Eye (tissue), 1 donor: Measurements from ENCODE around the gene PSME1.

Source experiments
- DNase-seq: peaks from one replicate; pipeline ENCODE4 v3.0.0-alpha.2; 2015

PSME1 gene

DNA sequence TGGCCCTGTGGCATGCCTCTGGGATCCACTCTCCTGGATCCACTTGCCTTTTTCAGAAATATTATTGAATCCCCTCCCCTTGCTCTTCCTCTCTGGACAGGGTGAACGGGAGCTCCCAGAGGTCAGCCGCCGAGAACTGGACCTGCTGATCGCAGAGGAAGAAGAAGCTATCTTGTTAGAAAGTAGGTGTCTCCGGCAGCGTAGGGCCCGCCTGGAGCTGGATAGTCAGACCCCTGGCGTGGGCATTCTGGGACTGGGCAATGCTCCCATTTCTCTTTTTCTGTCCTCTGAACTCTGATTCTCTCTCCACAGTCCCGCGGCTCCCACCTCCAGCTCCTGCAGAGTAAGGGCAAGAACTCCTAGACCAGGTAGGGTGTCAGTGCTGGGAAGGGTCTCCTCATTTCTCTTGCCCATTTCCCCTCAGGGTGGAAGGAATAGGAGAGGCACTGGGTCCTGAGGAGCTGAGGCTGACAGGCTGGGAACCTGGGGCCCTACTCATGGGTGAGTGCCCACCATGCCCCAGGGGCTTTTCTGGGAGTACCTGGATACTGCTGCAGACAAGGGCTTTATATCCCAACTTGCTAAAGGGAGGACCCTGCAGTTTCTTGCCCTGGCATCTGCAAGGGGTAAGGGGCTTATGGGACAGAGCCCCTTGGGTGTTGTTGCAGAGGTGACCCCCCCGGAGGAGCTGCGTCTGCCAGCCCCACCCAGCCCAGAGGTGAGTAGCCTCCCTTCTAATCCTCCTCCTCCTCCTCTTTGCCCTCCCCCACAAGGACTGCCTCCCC lies 41.2 kb downstream of the PSME1 start:
- DNase-seq = no peak

GRCh38 chr14:24177891-24178290 lies 41.9 kb downstream of the PSME1 start:
- no peak for DNase-seq

DNA sequence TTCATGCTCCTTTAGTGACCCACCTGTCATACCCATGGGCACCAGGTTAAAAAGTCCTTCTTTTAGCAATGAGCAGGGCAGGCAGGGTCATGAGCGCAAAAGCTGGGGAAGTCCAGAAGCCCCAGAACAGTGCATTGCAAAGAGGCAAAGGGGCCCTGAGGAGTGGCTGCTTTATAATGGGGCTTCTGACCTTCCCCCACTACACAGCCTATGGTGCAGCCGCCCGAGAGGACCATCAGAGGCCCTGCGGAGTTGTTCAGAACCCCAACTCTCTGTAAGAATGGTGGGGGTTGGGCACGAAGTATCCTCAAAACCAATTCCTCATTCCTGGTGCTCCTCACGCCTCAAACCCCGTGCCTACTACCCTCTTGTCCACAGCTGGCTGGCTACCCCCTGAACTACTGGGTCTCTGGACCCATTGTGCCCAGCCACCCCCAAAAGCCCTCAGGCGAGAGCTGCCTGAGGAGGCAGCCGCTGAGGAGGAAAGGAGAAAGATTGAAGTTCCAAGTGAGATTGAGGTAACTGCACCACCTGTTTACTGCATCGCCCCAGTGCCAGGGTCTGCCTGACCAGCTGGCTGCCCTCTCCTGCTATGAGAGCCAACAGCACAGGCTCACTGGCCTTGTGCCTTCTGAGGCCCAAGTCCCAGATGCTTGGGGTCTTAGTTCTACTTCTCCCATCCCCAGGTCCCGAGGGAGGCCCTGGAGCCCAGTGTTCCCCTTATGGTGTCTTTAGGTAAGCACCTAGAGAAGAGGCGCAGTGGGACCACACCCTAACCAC lies 42.6 kb downstream of the PSME1 start:
- no peak for DNase-seq

DNA sequence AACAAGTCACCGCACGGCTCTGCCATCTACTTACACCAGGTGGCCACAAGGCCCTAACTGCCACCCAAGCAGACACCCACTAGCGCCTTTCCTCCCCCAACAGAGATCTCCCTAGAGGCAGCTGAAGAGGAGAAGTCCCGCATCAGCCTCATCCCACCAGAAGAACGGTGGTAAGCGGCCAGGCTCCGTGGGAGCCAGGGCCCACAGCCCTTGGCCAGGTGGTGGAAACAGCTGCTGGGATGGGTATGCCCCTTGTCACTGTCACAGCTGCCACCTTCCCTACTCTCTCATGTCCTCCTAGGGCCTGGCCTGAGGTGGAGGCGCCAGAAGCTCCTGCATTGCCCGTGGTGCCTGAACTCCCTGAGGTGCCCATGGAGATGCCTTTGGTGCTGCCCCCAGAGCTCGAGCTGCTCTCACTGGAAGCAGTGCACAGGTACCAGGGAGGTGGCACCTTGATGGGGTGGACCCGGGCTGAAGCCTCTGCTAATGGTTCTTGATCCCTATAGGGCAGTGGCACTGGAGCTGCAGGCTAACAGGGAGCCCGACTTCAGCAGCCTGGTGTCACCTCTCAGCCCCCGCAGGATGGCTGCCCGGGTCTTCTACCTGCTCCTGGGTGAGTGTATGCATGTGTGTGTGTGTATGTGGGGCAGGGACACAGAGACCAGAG lies 43.4 kb downstream of the PSME1 start:
- DNase-seq = no peak

DNA sequence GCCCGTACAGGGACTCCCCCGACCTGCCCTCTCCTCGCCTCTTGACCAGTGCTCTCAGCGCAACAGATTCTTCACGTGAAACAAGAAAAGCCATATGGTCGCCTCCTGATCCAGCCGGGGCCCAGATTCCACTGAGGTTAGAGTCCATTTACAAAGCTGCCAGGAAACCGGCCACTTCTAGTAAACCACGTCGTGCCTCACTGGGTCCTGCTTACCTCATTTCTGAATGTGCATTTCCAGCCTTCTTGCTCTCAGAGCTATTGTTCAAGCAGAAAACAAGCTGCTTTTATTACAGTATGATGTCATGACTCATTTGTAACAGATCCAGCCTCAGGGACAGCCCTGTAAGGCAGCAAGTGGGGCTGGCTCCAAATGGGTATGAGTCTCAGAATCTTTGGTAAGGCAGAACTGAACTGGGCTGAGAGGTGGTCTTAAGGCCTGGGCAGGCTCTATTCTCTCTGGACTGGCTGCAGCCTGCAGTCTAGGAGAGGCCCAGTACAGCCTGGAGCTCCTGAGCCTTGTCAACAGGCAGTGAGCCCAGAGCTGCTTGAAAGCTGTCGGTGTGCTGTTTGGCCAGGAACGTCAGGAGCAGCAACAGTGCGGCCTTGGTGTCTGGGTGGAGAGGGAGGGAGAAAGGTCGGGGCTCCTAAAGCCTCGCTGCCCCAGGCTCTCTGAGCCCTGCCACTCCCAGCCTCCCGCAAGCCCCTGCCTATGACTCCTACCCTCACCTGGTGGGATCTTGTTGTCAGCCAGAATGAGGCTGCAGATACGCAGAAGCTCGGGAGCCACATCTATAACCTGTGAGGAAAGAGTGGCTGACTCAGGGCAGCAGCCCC lies 44.2 kb downstream of the PSME1 start:
- no peak for DNase-seq

GRCh38 chr14:24181371-24182077 lies 45.5 kb downstream of the PSME1 start:
- no peak for DNase-seq

DNA sequence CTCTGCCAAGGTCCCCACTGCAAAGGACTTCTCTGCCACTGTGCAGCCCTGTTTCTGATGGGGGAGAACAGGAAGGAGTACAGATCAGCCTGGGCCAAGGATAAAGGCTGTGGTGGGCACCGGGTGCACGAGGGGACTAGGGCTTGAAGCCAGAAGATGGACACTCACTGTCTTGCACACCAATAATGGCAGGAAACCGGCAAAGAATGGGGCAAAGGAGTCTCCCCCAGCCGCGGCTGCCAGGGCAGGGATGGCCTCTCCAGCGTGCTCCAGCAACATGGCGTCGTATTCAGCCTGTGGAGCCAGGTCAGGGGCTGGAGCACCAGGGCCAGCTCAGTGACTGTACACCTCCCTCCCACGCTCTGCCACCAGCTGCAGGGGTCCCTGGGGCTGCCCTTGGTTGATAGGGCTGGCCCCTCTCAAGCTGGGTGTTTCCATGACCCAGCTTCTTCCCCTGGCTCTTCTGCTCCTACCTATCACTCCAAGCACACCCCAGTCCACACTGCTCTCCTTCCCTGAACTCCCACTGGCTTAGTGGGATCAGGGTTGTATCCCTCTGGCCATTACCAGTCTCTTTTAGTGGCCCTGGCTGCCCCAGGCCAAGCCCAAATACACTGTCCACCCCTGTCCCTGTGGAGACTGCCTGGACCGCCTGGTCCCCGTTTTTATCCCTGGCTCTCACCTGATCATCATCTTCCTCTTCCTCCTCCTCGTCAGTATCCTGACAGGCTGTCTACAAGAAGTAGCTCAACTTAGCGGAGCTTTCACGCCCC lies 46.3 kb downstream of the PSME1 start:
- no peak for DNase-seq

GRCh38 chr14:24183014-24183481 lies 47.1 kb downstream of the PSME1 start:
- DNase-seq = no peak

DNA sequence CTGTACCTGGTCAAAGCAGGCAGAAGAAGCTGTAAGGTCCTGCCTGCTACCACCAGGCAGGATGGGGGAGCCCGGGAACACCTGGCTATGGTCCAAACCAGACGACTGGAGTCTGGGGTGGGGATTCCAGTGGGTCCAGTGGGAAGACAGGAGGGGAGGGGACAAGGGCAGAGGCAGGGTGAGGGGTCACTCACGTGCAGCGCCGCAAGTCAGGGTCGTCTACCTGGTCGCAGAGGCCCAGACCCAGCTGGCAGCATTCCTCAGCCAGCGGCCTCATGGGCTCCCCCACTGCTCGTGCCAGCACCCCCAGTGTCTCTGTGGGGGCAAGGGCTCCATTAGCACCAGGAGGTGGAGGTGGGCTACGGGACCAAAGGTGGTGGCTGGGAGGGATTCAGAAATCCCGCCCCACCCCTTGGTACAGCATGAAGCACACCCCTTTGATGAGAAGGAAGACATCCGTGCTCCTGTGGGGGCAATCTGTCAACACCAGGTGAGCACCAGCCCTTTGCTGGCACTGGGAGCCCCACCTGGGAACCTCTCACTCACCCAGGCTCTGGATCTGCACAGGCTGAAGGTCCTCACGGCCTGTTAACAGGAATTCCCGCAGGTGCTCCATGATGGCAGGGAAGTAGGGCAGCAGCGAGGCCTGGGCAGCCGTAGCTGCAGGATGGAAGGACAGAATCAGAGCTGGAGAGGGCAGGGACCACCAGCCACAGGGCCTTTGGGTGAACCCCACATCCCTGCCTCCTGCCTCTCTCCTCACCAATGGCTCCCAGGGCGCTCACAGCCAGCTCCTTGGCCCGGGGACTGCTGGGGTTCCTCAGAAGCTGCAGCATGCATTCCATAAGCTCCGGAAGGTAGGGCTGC lies 48.3 kb downstream of the PSME1 start:
- DNase-seq = no peak

- DNase-seq = no peak
Observed at GRCh38 chr14:24185026-24185425, 49.0 kb downstream of the PSME1 start.

DNA sequence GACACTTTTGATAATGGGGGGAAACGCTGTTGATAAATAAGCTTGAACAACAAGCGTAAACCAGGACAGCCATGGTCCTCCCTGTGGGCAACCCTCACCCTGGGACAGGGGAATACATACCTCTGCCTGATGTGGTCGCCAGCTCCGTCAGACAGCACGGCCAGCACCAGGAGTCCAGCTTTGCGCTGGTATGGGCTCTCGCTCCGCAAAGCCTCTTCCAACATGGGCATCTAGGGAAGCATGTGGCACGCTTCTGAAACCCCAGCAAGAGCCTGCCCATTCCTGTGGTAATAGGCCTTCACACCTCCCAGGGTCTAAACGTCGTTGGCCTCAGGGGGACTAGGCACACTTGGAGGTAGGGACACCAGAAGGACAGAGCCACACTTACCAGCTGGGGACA lies 49.7 kb downstream of the PSME1 start:
- DNase-seq = no peak

DNA sequence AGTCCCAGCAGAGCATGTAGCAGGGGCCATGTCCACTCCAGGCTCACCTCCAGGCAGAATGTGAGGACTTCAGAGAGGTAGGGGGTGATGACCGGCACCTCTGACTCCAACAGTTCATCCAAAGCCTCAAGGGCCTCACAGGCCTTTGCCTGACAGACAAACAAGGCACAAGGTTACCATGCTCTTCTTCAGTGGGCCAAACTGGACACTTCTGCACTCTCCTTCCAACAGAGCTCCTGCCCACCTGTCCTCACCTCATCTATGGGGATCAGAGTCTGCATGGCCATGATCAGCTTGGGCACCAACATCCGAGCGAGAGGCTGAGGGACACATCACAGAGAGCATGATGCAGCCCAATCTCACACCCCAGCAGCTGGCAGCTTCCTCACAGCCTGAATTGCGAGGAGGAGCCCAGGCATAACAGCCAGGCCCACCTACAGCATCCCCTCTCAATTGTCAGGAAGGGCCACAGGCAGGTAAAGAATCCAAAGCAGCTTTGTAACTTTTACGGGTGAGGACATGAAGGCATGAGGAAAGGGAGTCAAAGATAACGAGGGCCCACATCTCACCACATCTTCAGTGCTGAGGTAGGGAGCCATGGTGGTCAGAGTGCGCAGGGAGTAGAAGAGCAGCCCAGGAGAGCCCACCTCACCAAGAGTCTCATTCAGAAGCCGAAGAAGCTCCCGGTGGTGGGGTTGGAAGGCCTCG lies 51.0 kb downstream of the PSME1 start:
- no peak for DNase-seq

DNA sequence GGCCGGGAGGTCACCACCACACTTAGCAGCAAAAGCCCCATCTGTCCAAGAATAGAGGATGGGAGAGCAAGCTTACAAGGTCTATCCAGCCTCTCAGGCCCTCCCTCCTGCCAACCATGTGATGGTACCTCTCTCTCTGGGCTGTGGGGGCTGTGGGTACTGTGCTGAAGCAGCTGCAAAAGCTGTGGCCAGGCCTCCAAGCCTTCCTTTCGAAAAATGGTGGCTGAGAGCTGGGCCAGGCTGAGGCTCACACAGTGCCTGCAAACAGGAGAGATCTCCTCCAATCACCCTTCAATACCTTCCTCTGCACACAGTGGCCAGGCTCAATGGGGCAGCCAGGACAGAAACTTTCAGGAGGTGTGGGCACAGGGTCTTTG lies 51.5 kb downstream of the PSME1 start:
- DNase-seq = no peak
